ENCODE results near the gene PLOD3.

Gene PLOD3

DNA sequence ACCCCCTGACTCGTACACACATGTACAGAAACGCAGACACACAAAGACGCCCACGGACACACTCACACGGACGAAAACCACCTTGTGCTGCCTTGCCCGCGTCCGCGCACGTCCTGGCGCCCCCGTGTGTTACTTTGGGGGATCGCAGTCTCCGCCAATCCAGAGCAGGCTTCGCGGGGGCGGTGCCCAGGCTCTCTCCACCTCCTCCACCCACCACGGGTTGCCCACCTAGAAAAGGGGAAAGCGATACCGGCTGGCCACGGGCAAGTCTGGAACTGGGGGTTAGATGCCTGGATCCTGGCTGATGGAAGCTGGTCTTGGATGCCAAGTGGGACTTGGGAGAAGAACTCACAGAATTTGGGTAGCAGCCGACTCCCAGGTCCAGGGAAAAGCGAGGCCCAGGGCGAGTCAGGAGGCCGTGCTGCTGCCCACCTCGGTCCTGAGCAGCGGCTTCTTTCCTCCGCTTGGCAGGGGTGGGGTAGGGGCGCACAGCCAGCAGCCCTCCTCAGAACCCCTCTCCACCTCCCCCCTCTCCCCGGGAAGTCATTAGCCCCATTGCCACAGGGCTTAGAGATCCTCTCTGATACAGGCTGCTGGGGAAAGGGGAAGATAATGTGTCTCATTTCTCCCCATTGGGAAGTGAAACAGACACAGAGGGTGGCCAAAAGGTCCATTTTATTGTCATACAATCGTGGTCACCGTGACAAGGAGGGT lies 47.4 kb downstream of the PLOD3 start:
- Histone ChIP-seq H3K4me3 (ENCODE audit: low read length) (no peak overlapping the region), H3K36me3 (ENCODE audit: control insufficient read depth, insufficient read depth, low read length) (no peaks in the 10 kb centered on the region), H3K9me3 (ENCODE audit: control insufficient read depth, low read length) (no peaks in the 10 kb centered on the region), H3K9ac (ENCODE audit: low read length) (no peak overlapping the region), H3K4me1 (ENCODE audit: control insufficient read depth, insufficient read depth, low read length) (peaks cover 42% of the 10 kb centered on the region), H3K27me3 (ENCODE audit: control insufficient read depth, insufficient read depth, low read length) (peaks cover 95% of the 10 kb centered on the region)

DNA sequence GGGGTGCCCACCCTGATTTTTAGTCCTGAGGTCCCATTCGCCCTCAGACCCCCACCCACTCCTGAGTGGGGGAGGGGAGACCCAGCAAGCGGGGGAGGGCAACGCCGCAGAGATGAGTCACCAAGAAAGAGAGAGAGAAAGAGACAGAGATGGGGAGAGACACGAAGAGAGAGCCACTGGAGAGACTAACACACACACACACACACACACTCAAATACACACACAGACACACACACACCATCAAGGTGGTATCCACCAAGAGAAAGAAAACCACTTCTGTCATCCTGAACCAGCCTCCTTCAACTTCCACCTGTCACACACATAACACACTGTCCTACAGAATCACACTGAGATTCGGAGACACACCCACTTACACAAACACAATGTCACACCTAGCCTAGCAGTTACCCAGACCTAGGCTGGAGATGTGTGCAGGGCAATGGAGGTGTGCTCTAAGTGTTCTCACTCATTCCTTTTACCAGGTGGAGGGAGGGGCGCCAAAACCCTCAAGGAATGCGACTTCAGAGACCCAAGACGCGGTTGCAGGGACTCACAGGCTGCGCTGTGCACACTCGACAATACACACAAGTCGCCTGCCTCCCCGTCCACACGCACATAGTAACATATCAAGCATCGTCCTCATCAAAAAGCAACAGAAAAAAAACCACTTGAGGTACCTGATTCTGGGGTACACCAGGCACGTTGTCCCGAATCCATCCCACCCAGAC lies 48.1 kb downstream of the PLOD3 start:
- H3K4me3 ChIP-seq (ENCODE audit: low read length) = no peak overlapping the region
- no peaks in the 10 kb centered on the region for H3K9me3 ChIP-seq (ENCODE audit: control insufficient read depth, low read length)
- H3K36me3 ChIP-seq (ENCODE audit: control insufficient read depth, insufficient read depth, low read length) = no peaks in the 10 kb centered on the region
- H3K27me3 ChIP-seq (ENCODE audit: control insufficient read depth, insufficient read depth, low read length) = peaks cover 97% of the 10 kb centered on the region
- peaks cover 41% of the 10 kb centered on the region for H3K4me1 ChIP-seq (ENCODE audit: control insufficient read depth, insufficient read depth, low read length)
- H3K9ac ChIP-seq (ENCODE audit: low read length) = no peak overlapping the region

DNA sequence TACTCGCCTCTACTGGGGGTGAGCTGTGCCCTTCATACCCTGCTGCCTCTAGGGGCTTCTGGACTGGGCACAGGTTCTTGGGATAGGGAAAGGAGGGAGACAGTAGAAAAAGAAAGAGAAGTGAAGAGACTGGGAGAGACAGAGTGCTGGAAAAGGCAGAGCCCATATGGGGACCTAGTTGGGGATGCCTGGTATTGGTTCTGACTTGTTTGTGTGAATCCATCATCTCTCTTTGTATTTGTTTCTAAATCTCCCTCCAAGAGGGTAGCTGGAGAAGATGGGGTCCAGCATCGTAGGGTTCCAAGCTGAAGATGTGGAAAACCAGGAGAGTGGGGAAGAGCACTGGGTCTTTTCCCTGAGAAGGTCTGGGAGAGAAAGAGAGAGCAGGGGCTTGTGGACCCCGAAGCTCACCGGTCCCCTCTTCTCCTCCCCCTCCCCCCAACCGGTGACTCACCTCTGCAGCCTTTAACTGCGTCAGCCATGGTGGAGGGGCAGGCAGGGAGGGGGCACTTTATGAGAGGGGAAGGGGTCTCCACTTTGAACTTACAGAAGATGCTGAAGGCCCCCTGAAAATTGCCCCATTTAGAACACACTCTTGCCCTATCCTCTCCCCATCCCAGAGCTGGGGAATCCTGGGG lies 48.9 kb downstream of the PLOD3 start:
- no peak overlapping the region for H3K9ac ChIP-seq (ENCODE audit: low read length)
- peaks cover 97% of the 10 kb centered on the region for H3K27me3 ChIP-seq (ENCODE audit: control insufficient read depth, insufficient read depth, low read length)
- H3K4me3 ChIP-seq (ENCODE audit: low read length) = no peak overlapping the region
- H3K4me1 ChIP-seq (ENCODE audit: control insufficient read depth, insufficient read depth, low read length) = peaks cover 39% of the 10 kb centered on the region
- H3K36me3 ChIP-seq (ENCODE audit: control insufficient read depth, insufficient read depth, low read length) = no peaks in the 10 kb centered on the region
- H3K9me3 ChIP-seq (ENCODE audit: control insufficient read depth, low read length) = no peaks in the 10 kb centered on the region

DNA sequence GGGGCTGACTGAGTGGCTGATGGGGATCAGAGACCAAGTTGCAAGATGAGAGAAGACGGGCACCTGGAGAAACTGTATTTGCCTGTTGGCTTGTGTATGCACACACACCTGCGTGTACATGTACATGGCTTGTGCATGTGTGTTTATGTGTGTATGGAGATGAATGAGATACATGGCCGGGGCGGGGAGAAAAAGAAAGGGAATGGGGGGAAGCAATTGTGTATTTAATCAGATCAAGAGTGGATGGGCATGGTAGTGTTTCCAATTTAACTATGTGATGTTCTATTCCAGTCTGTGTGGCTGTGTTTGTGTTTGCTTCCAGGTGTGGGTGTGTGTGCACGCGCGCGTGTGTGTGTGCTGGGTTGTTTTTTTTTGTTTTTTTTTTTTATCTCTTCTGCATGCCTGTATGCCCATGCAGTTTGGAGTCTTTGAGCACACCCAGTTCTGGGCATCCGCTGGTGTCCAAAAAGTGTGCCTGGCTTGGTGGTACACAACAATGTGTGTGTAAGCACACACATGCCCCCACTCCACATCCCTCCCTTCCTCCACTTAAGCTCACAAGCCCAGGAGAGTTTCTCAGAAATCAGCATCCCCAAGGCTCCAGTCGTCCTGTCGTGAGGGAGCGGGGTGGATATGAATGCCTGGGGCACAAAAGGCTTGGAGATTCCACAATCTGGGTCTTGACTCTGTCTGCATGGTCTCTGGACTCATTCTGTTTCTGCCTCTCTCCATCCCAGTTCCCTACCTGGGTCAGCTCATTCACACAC lies 49.6 kb downstream of the PLOD3 start:
- Histone ChIP-seq H3K4me3 (ENCODE audit: low read length) (no peak overlapping the region), H3K36me3 (ENCODE audit: control insufficient read depth, insufficient read depth, low read length) (no peaks in the 10 kb centered on the region), H3K4me1 (ENCODE audit: control insufficient read depth, insufficient read depth, low read length) (peaks cover 37% of the 10 kb centered on the region), H3K27me3 (ENCODE audit: control insufficient read depth, insufficient read depth, low read length) (peaks cover 95% of the 10 kb centered on the region), H3K9ac (ENCODE audit: low read length) (no peak overlapping the region), H3K9me3 (ENCODE audit: control insufficient read depth, low read length) (no peaks in the 10 kb centered on the region)

DNA sequence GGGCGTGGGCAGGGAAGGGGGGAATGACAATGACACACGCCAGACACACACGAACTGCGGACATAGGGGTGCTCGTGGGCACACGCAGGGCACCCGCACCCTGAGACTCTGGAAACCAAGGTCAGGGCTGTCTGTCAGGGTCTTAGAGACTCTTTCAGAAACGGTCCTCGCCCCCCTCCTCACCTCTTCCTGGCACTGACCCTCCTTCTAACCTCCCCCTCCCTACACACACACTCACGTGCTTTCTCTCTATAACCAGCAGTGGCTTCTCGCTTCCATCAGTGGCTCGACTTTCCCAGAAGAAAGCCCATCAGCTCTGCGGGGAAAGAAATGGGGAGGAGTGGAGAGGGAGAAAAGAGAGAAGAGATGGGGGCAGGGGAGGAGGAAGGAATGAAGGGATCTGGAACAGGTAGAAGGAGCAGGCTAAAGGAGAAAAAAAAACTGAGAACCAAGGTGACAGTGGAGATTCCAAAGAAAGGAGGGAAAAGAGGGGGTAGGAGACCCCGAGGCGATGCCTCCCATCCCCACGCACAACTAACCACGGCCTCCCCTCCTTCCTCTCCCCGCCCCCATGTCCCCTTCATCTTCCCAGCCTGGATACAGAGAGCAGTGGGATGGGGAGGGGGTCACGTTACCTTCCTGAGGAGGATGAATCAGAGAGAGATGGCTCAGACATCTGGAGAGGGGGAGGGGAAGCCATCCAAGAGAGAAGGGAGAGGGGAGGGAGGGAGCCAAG lies 50.3 kb downstream of the PLOD3 start:
- Histone ChIP-seq H3K27me3 (ENCODE audit: control insufficient read depth, insufficient read depth, low read length) (peaks cover 95% of the 10 kb centered on the region), H3K9me3 (ENCODE audit: control insufficient read depth, low read length) (no peaks in the 10 kb centered on the region), H3K4me1 (ENCODE audit: control insufficient read depth, insufficient read depth, low read length) (peaks cover 35% of the 10 kb centered on the region), H3K4me3 (ENCODE audit: low read length) (no peak overlapping the region), H3K36me3 (ENCODE audit: control insufficient read depth, insufficient read depth, low read length) (no peaks in the 10 kb centered on the region), H3K9ac (ENCODE audit: low read length) (no peak overlapping the region)

DNA sequence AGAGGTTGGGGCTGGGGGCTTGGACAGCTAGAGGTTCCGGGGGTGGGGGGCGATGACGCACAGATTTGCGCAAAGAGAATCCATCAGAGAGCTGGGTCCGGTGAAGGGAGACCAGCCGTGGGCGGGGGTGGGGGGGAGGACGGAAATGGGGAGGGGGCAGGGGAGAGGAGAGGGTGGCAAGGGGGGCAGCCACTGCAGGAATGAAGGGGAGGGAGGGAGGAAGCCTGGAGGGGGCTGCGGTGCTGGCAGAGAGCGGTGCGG lies 50.8 kb downstream of the PLOD3 start:
- Histone ChIP-seq H3K9me3 (ENCODE audit: control insufficient read depth, low read length) (no peaks in the 10 kb centered on the region), H3K4me3 (ENCODE audit: low read length) (no peak overlapping the region), H3K27me3 (ENCODE audit: control insufficient read depth, insufficient read depth, low read length) (peaks cover 93% of the 10 kb centered on the region), H3K36me3 (ENCODE audit: control insufficient read depth, insufficient read depth, low read length) (no peaks in the 10 kb centered on the region), H3K9ac (ENCODE audit: low read length) (no peak overlapping the region), H3K4me1 (ENCODE audit: control insufficient read depth, insufficient read depth, low read length) (peaks cover 35% of the 10 kb centered on the region)

DNA sequence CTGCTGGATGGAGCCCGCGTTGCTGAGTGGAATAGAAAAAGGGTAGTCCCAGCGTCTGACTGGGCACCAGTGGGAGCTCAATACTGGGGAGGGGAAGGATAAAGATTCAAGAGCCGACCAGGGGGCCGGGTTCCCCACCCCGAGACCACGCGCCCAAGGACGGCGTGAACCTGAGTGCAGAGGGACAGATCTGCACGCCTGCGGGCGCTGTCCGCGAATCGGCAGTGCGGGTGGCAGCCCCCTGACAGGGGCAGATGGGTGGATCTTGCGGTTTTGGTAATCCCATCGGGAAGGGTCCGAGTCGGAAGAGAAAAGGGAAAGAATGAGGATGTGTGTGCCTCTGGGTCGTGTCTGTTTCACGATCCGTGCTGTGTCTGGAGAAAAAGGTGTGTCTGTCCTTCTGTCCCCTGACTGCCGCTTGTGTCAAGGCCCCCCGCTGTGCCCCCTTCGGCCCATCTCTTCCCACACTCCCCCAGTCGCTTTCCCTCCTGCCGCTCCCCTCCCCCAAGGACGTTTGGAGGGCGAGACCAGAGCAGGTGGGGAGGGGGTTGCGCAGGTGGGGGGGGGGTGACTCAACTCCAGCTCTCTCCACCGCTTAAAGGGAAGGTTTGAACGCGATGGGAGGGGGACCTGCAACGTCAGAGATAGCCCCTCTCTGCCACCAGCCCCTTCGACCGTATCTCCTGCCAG lies 51.3 kb downstream of the PLOD3 start:
- Histone ChIP-seq H3K27me3 (ENCODE audit: control insufficient read depth, insufficient read depth, low read length) (peaks cover 89% of the 10 kb centered on the region), H3K36me3 (ENCODE audit: control insufficient read depth, insufficient read depth, low read length) (no peaks in the 10 kb centered on the region), H3K4me1 (ENCODE audit: control insufficient read depth, insufficient read depth, low read length) (peaks cover 35% of the 10 kb centered on the region), H3K4me3 (ENCODE audit: low read length) (no peak overlapping the region), H3K9me3 (ENCODE audit: control insufficient read depth, low read length) (no peaks in the 10 kb centered on the region), H3K9ac (ENCODE audit: low read length) (no peak overlapping the region)

DNA sequence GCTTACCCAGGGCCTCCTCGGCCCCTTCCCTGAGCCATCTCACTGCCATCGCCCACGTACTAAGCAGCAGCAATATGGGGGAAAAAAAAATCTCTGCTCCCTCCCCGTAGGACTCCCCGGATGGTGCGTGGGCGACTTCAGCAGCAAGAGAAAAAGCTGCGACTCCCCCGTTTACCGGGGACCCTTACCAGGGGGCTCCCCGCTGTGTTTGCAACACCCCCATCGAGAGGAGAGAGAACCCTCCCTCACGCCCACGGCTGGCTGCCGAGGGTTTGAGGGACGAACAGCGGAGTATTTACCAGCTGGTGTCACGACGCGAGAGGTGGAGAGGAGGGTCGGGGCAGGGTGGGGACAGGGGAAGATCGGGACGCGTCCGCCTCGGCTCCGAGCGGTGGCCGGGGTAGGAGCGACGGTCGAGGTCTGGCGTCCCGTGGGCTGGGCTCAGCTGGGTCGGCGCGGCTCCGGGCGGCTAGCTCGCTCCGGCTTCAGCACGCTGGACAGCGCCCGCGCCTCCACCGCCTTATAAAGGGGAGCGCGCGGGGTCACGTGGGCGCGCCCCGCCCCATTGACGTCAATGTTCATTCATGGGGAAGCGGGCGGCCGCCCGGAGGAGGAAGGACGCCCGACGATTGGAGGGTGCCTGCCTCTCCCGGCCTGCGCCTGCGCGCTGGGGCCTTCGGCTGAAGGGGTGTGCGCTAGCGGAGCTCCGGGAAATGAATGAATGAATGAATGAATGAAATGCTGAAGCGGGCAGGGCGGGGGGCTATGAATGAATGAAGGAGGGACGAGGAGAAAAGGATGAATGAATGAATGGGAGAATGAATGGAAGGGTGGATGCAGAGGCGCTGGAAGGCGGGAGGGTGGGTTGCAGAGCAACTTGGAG lies 52.1 kb downstream of the PLOD3 start, which contains the start of gene VGF:
TSS of gene VGF (minus strand) at position 495 of the 883 bp plus-strand sequence. CDS start 726 bp downstream, outside the sequence.
- Histone ChIP-seq H3K36me3 (ENCODE audit: control insufficient read depth, insufficient read depth, low read length) (no peaks in the 10 kb centered on the region), H3K9ac (ENCODE audit: low read length) (no peak within 1 kb of the TSS), H3K4me1 (ENCODE audit: control insufficient read depth, insufficient read depth, low read length) (peaks cover 35% of the 10 kb centered on the region), H3K9me3 (ENCODE audit: control insufficient read depth, low read length) (no peaks in the 10 kb centered on the region), H3K4me3 (ENCODE audit: low read length) (no peak within 1 kb of the TSS), H3K27me3 (ENCODE audit: control insufficient read depth, insufficient read depth, low read length) (peaks cover 81% of the 10 kb centered on the region)

DNA sequence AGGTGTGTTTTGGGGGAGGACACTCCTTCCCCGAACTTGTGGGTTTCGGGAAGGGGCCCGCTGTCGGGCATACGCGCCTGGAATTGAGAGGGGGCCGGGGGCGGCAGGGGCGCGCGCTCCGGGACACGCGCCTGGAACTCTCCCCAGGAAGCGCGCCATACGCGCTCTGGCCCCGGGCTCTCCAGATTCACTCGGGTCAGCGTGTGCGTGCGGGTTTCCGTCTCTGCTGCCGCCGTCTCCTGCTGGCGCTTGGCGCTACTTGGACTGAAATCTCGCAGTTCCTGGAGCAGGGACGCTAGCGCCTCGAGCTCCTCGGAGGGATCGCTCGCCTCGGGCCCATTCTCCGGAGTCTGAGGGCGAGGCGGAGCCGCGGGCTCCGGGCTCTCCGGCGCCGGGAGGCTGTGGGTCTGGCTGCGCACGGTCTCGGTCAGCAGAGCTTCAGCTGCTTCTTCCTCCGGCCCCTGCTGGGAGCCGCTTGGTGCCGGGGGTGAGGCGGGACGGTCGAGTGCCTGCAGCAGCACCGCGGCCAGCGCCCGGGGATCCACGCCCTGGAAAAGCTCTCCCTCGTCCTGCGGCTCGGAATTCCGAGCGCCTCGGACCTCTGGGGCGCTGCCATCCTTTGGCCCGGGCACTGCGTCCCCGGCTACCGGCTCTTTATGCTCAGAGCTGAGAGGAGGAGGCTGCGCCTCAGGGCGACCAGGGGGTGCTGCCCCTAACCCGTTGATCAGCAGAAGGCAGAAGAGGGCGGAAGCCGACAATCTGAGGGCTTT lies 53.1 kb downstream of the PLOD3 start:
- H3K36me3 ChIP-seq (ENCODE audit: control insufficient read depth, insufficient read depth, low read length) = no peaks in the 10 kb centered on the region
- peaks cover 70% of the 10 kb centered on the region for H3K27me3 ChIP-seq (ENCODE audit: control insufficient read depth, insufficient read depth, low read length)
- H3K4me3 ChIP-seq (ENCODE audit: low read length) = no peak overlapping the region
- no peaks in the 10 kb centered on the region for H3K9me3 ChIP-seq (ENCODE audit: control insufficient read depth, low read length)
- peak overlapping the region; percentile 15 for H3K9ac ChIP-seq (ENCODE audit: low read length)
- H3K4me1 ChIP-seq (ENCODE audit: control insufficient read depth, insufficient read depth, low read length) = peaks cover 28% of the 10 kb centered on the region
